Lower lobe of right lung (tissue), 2 donors: ENCODE results near the gene ACOXL. TPM values are rescaled to one million over a fixed set of nuclear protein-coding genes. Genes with fewer than 3 reads are reported as not detected.
A peak's percentile ranks its signal among the peaks of the same experiment; 100 is the strongest.

ENCODE experiments used
- ATAC-seq, 2 donors: fragments of 200-7000 bp; cut with Tn5 transposase; one replicate each; pipeline ENCODE4 v1.9.1; 2020 to 2022; ENCODE audit warnings: mild to moderate bottlenecking in 2 of 2, moderate library complexity in 2 of 2
- DNase-seq: peaks from one replicate; pipeline ENCODE4 v3.0.0-alpha.2; 2020
- H3K27ac ChIP-seq: fragments of 200-600 bp; one replicate; pipeline ENCODE4 v1.8.0; 2022
- H3K27me3 ChIP-seq: fragments of 200-600 bp; one replicate; pipeline ENCODE4 v1.8.0; 2022; ENCODE audit warnings: low read depth
- H3K36me3 ChIP-seq: fragments of 200-600 bp; one replicate; pipeline ENCODE4 v1.8.0; 2022; ENCODE audit warnings: mild to moderate bottlenecking
- H3K4me1 ChIP-seq: fragments of 200-600 bp; one replicate; pipeline ENCODE4 v1.8.0; 2022
- H3K4me3 ChIP-seq: fragments of 200-600 bp; one replicate; pipeline ENCODE4 v1.8.0; 2022; ENCODE audit warnings: mild to moderate bottlenecking
- H3K9me3 ChIP-seq: fragments of 200-600 bp; one replicate; pipeline ENCODE4 v1.8.0; 2022
- intact Hi-C: fragments of 100-400 bp; cut with DNase I; formaldehyde crosslinking; loops from one replicate; pipeline ENCODE4 v1.11.0; 2022
- total RNA-seq: library from RNA; stranded (reverse); fragmentation: NEBNext Ultra II Directional; extraction: Animal tissue kit (Norgen Biotek cat#: 25700); gene quantifications from one replicate; pipeline ENCODE4 v1.2.1, GENCODE V29; 2021
- TF ChIP-seq, protein P1 (sequence below): fragments of 200-600 bp; IDR thresholded peaks from one replicate; pipeline ENCODE4 v1.8.0; 2022; ENCODE audit warnings: antibody characterized with exemption, mild to moderate bottlenecking
- donor health status: DM: no; HTN: yes; CAD: no; lungs with severe emphysema.

The ACOXL gene
- total RNA-seq, 1 donor from 2014 or later, result 38.5 TPM

DNA sequence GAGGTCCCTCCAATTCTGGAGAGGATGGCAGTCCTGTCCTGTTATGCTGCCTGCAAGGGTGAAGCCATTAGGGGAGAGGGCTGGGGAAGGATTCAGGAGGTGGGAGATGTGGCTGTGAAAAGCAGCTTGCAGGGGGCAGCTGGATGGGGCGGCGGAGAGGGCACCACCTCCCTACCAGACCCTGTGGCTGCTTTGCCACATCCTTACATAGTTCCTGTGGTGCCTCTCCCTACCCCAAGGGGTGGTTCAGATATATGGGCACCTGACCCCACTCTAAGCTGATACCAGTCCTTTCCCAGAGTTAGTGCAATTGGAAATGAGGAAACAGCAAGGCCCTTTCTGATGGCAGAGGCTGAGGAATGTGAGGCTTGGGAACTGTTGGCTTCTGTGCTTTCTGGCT is 6.1 kb upstream of the ACOXL start:
- H3K27ac ChIP-seq, result no peak overlapping the region
- TF ChIP-seq, protein P1, sequence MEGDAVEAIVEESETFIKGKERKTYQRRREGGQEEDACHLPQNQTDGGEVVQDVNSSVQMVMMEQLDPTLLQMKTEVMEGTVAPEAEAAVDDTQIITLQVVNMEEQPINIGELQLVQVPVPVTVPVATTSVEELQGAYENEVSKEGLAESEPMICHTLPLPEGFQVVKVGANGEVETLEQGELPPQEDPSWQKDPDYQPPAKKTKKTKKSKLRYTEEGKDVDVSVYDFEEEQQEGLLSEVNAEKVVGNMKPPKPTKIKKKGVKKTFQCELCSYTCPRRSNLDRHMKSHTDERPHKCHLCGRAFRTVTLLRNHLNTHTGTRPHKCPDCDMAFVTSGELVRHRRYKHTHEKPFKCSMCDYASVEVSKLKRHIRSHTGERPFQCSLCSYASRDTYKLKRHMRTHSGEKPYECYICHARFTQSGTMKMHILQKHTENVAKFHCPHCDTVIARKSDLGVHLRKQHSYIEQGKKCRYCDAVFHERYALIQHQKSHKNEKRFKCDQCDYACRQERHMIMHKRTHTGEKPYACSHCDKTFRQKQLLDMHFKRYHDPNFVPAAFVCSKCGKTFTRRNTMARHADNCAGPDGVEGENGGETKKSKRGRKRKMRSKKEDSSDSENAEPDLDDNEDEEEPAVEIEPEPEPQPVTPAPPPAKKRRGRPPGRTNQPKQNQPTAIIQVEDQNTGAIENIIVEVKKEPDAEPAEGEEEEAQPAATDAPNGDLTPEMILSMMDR, result no peak
- no peak for DNase-seq

DNA sequence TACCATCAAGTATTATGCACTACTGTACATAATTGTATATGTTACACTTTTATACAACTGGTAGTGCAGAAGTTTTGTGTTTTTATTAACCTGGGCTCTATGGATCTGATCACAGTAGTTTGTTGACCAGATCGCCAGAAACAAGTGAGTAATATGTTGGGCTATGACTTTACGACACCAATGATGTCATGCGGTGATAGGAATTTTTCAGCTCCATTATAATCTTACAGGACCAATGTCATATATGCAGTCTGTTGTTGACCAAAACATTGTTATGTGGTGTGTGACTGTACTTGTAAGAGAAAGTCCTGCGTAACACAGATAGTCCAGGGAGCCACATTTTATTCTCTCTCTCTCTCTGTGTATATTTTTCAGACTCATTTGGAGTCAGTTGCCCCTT is 4.5 kb upstream of the ACOXL start:
- intact Hi-C loops, result no loop called here
- peaks cover 11% of the 10 kb centered on the region for H3K27me3 ChIP-seq
- H3K27ac ChIP-seq, result no peak overlapping the region
- no peaks in the 10 kb centered on the region for H3K9me3 ChIP-seq
- ATAC-seq (no peak), DNase-seq (no peak)
- no peak overlapping the region for H3K4me3 ChIP-seq
- TF ChIP-seq, protein P1, result no peak
- H3K4me1 ChIP-seq, result peaks cover 10% of the 10 kb centered on the region
- no peaks in the 10 kb centered on the region for H3K36me3 ChIP-seq

More for the DNA sequence above, 6.1 kb upstream of the ACOXL start:
- Histone ChIP-seq H3K4me3 (no peak overlapping the region), H3K36me3 (no peaks in the 10 kb centered on the region), H3K9me3 (no peaks in the 10 kb centered on the region), H3K4me1 (no peaks in the 10 kb centered on the region), H3K27me3 (no peaks in the 10 kb centered on the region)
- intact Hi-C loops, result no loop called here
- ATAC-seq, result no peak

DNA sequence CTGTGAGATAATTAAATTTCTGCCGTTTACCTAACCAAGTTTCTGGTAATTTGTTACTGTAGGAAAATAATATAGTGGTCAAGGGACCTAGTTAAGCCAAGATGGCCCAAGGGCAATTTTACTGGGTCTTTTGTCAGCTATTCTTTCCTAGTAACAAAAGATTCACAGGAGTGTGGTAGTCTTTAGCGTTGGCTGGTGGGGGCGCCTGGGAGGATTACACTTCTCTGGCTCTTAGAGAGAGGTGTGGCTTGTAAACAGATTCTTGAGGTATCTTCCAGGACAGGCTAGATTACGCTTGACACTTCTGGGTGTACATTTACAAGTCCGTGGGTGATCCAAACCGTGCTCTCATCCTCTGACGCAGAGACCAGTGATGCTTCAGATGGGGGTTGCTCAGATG is 3.3 kb upstream of the ACOXL start:
- DNase-seq (no peak), ATAC-seq (no peak)
- H3K9me3 ChIP-seq, result no peaks in the 10 kb centered on the region
- H3K4me1 ChIP-seq, result peaks cover 15% of the 10 kb centered on the region
- H3K27ac ChIP-seq, result no peak overlapping the region
- TF ChIP-seq, protein P1, result no peak
- intact Hi-C loops, result no loop called here
- peaks cover 23% of the 10 kb centered on the region for H3K27me3 ChIP-seq
- H3K36me3 ChIP-seq, result no peaks in the 10 kb centered on the region
- H3K4me3 ChIP-seq, result no peak overlapping the region

DNA sequence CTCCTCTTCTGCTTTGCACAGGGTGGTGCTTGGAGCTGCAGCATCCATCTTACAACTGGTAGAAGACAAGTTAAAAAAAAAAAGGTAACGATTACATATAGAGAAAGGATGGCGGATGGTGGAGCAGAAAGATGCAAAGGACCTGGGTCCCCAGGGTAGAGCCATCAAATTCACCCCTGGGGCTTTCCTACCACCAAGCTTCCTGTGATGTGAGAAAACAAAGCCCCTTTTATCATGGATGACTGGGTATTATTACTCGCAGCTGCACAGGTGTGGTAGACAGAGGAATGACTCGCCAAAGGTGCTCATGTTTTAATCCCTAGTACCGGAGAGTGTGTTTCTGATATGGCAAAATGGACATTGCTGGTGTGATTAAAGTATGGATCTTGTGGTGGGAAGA is 1.3 kb upstream of the ACOXL start:
- no peak for DNase-seq
- H3K9me3 ChIP-seq, result no peaks in the 10 kb centered on the region
- no peak overlapping the region for H3K4me3 ChIP-seq
- no peak overlapping the region for H3K27ac ChIP-seq
- TF ChIP-seq, protein P1, result no peak
- intact Hi-C loops, result no loop called here
- peaks cover 31% of the 10 kb centered on the region for H3K27me3 ChIP-seq
- H3K4me1 ChIP-seq, result peaks cover 15% of the 10 kb centered on the region
- H3K36me3 ChIP-seq, result no peaks in the 10 kb centered on the region
- ATAC-seq, result no peak

DNA sequence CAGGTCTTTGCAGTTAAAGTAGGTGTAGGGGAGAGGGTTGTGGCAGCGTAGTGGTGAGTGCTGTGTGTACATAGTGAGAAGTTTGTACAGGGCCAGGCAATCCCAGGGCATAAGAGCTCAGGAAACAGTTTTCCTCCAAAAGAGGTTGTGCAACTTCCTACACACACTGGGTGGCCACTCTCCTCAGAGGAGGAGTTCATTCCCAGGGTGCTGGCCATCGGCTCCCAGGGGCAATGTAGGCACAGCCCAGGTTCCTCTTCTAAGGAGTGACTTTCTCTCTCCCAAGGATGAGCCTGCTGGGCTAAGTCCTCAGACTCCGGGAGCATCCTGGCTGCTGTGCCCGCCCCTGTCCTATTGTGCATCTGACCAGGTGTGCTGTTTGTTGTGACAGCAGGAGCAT is 3.0 kb downstream of the ACOXL start:
- Histone ChIP-seq H3K27me3 (peaks cover 39% of the 10 kb centered on the region), H3K9me3 (no peaks in the 10 kb centered on the region), H3K27ac (no peak overlapping the region), H3K36me3 (no peaks in the 10 kb centered on the region), H3K4me3 (peak overlapping the region; percentile 32), H3K4me1 (peaks cover 15% of the 10 kb centered on the region)
- intact Hi-C loops, result no loop called here
- TF ChIP-seq, protein P1, result no peak
- peak; percentile 83 for ATAC-seq
- no peak for DNase-seq

DNA sequence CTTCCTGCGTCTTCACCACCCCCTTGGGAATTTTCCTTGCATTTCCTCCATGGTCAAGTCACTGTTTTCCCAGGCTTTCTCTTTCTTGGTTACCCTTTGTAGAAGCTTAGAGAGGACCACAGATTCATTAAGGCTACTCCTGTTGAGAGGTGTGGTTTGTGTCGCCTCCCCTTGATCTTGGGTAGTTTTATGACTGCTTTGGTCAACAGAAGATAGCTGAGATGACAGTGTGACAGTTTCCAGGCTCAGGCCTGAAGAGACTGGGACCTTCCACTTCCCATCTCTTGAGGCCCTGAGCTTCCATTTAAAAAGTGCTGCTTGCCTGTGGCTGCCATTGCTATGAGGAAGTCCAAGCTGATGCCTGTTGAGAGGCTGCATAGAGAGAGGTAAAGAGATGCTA is 5.4 kb downstream of the ACOXL start:
- H3K9me3 ChIP-seq, result no peaks in the 10 kb centered on the region
- intact Hi-C loops, result no loop called here
- DNase-seq, result no peak
- no peaks in the 10 kb centered on the region for H3K36me3 ChIP-seq
- TF ChIP-seq, protein P1, result no peak
- H3K4me1 ChIP-seq, result peaks cover 6% of the 10 kb centered on the region
- no peak for ATAC-seq
- H3K4me3 ChIP-seq, result no peak overlapping the region
- peaks cover 33% of the 10 kb centered on the region for H3K27me3 ChIP-seq
- no peak overlapping the region for H3K27ac ChIP-seq
